GM12865 (cell line): ENCODE results near the gene MEG3.

Experiments
- DNase-seq: peaks from one replicate; pipeline ENCODE4 v3.0.0; 2010; ENCODE audit warnings: low read depth
- H3K4me3 ChIP-seq: 2 replicates; pipeline ENCODE4 v1.5.1; 2011; ENCODE audit warnings: mild to moderate bottlenecking, low read depth, low read length, control low read depth
- TF ChIP-seq, protein P1 (sequence below): IDR thresholded peaks from 2 replicates; pipeline ENCODE4 v1.5.1; 2011; ENCODE audit warnings: low read length, control low read depth, low read depth, inconsistent platforms; ENCODE audit not compliant: insufficient read depth; ENCODE audit errors: missing control alignments

The MEG3 gene

DNA sequence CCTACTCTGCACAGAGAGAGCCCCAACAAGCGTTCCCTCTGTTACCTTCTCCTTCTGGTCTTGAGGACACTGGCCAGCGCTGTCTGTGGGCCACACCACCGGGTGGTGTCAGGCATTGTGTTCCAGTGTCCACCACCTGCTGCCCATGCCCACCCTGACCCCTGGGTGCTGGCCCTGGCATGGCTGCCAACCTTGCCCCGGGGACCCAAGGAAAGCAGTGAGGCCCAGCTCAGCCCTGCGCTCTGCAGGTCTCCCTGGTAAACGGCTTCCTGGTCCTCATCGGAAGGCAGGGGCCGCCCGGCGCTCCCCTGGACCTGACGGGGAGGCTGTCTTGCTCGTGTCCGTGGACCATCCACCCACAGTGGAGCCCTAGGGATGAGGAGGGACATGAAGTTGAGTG lies 21.8 kb upstream of the MEG3 start:
- H3K4me3 ChIP-seq, result no peak overlapping the region
- DNase-seq, result no peak
- TF ChIP-seq, protein P1, sequence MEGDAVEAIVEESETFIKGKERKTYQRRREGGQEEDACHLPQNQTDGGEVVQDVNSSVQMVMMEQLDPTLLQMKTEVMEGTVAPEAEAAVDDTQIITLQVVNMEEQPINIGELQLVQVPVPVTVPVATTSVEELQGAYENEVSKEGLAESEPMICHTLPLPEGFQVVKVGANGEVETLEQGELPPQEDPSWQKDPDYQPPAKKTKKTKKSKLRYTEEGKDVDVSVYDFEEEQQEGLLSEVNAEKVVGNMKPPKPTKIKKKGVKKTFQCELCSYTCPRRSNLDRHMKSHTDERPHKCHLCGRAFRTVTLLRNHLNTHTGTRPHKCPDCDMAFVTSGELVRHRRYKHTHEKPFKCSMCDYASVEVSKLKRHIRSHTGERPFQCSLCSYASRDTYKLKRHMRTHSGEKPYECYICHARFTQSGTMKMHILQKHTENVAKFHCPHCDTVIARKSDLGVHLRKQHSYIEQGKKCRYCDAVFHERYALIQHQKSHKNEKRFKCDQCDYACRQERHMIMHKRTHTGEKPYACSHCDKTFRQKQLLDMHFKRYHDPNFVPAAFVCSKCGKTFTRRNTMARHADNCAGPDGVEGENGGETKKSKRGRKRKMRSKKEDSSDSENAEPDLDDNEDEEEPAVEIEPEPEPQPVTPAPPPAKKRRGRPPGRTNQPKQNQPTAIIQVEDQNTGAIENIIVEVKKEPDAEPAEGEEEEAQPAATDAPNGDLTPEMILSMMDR, result no peak

GRCh38 chr14:100804558-100805309 lies 21.2 kb upstream of the MEG3 start:
- DNase-seq, result no peak
- TF ChIP-seq, protein P1, result no peak
- H3K4me3 ChIP-seq, result no peak overlapping the region

DNA sequence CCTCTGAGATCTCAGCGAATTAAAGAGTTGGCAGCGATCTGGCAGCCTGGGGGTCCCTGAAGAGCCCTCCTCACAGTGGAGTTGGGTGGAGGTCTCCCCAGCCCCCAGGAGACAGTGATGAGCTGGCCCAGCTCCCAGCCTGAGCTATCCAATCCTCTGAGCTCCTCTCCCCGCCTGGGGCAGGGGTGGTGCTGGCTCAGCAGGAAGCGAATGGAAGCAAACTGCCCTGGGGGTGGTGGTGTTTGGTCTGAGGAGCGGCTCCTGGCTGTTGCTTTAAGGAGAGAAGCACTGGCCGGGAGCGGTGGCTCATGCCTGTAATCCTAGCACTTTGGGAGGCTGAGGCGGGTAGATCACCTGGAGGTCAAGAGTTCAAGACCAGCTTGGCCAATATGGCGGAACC lies 19.5 kb upstream of the MEG3 start:
- DNase-seq, result no peak
- TF ChIP-seq, protein P1, result no peak
- H3K4me3 ChIP-seq, result no peak overlapping the region

GRCh38 chr14:100807496-100807895 lies 18.4 kb upstream of the MEG3 start:
- no peak overlapping the region for H3K4me3 ChIP-seq
- no peak for DNase-seq
- TF ChIP-seq, protein P1, result no peak

DNA sequence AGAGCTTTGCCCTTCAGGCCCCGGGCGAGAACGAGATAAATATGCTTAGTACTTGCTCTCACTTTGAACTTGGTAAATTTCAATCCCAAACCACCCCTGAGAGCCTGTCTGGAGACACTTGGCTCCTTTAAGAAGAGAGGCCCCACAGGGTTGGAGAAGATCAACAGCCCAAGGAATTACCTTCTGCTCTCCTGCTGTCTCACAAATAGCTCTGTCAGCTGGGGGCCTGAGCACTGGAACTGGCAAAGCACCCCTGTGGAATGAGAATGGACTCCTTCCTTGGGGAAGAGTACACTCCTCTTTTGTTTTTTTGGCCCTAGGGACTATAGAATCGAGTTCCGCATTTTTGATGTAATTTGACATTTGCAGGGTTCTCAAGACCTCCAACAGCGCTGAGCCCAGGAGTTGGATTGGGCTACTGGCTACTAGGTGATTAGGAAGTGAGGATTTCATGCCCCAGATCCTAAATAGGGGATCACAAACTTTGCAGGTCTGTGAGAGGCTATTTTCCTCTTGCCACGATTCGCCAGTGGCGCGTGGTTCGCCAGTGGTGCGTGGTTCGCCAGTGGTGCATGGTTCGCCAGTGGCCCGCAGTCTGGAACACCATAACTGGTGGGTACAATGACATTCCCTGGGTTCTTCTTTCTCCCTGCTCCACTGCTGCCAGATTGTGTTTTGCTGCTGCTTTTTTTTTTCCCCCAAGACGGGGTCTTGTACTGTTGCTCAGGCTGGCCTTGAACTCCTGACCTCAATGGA lies 17.8 kb upstream of the MEG3 start:
- TF ChIP-seq, protein P1, result no peak
- H3K4me3 ChIP-seq, result no peak overlapping the region
- DNase-seq, result no peak

DNA sequence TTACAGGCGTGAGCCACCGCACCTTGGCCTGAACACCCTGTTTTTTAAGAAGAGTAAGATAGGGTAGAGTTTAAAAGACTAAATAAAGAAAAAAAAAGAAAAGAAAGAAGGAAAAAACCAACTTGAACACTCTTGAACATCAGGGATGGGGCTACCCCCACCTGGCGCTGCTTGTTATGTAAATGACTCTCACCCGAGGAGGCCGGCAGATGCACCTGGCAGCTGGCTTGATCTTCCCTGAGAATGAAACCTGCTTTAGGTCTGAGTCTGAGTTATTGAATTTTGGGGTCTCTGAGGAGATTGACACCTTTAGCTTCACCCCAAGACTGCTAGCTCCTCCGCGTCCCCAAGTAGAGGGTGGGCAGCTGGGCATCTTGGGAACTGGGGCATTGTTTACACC lies 15.5 kb upstream of the MEG3 start:
- H3K4me3 ChIP-seq, result no peak overlapping the region
- no peak for DNase-seq
- TF ChIP-seq, protein P1, result no peak
